GM12878 (cell line): Measurements from ENCODE around the gene RCCD1. TPM values are rescaled to one million over a fixed set of nuclear protein-coding genes. Genes with fewer than 3 reads are reported as not detected.

Experiments used
- ATAC-seq: fragments of 200-7000 bp; cut with Tn5 transposase; 3 replicates; pipeline ENCODE4 v1.9.1; 2020; ENCODE audit warnings: mild to moderate bottlenecking, moderate library complexity
- BruUV-seq: library from RNA; stranded (reverse); fragments of 400-500 nt; replicated peaks from 2 replicates; lab custom pipeline; 2021; lab: Mats Ljungman, UMichigan
- CTCF ChIA-PET: fragments of 300-600 bp; sonication (Branson Sonifier 250); formaldehyde crosslinking; extraction: SDS; loops from one replicate; lab custom pipeline; 2021; ENCODE audit warnings: inconsistent platforms; lab: Yijun Ruan, JAX
- POLR2A ChIA-PET: fragments of 350-600 bp; formaldehyde crosslinking; extraction: SDS; loops from one replicate; lab custom pipeline; 2021; ENCODE audit warnings: inconsistent platforms; lab: Charles Lee
- RAD21 ChIA-PET: fragments of 300-600 bp; sonication (Branson Sonifier 250); formaldehyde crosslinking; loops from one replicate; lab custom pipeline; 2023; ENCODE audit warnings: antibody characterized with exemption; ENCODE audit not compliant: unreplicated experiment; lab: Charles Lee
- SMC1A ChIA-PET: fragments of 300-600 bp; sonication (Branson Sonifier 250); formaldehyde crosslinking; loops from one replicate; lab custom pipeline; 2023; ENCODE audit not compliant: unreplicated experiment, uncharacterized antibody; lab: Charles Lee
- DNase-seq: peaks from one replicate; pipeline ENCODE4 v3.0.0-alpha.2; 2011; ENCODE audit warnings: low read depth, low spot score
- FAIRE-seq: peaks from 3 replicates; lab custom pipeline; 2011; peaks lifted over from hg19 to GRCh38; lab: Jason Lieb, UNC
- H2AFZ ChIP-seq: 2 replicates; pipeline ENCODE4 v1.6.0; 2011; ENCODE audit warnings: low read depth, low read length, control low read depth; ENCODE audit not compliant: control insufficient read depth
- H3K27ac ChIP-seq: 2 replicates; pipeline ENCODE4 v1.5.1; 2011; ENCODE audit warnings: control low read depth; ENCODE audit not compliant: control insufficient read depth, insufficient read depth
- H3K27me3 ChIP-seq, 2 experiments: replicated peaks in 1 of 2; 2 replicates each; pipeline versions ENCODE4 v1.6.0 to v1.6.1; 2011; ENCODE audit warnings: low read length in 1 of 2; ENCODE audit not compliant: control insufficient read depth in 2 of 2, insufficient read depth in 2 of 2
- H3K36me3 ChIP-seq, 2 experiments: 2 replicates each; pipeline ENCODE4 v1.5.1; 2011; ENCODE audit warnings: low read length in 1 of 2; ENCODE audit not compliant: control insufficient read depth in 2 of 2, insufficient read depth in 2 of 2
- H3K4me1 ChIP-seq: 2 replicates; pipeline ENCODE4 v1.6.1; 2011; ENCODE audit warnings: mild to moderate bottlenecking, low read length, moderate library complexity, mixed read lengths; ENCODE audit not compliant: control insufficient read depth, insufficient read depth
- H3K4me2 ChIP-seq: 2 replicates; pipeline ENCODE4 v1.6.0; 2011; ENCODE audit warnings: control low read depth; ENCODE audit not compliant: control insufficient read depth, insufficient read depth
- H3K4me3 ChIP-seq: fragments of 200-600 bp; sonication (generic); 2 replicates; pipeline ENCODE4 v1.5.1; 2016
- H3K79me2 ChIP-seq: 2 replicates; pipeline ENCODE4 v1.6.0; 2011; ENCODE audit warnings: low read length; ENCODE audit not compliant: control insufficient read depth, insufficient read depth
- H3K9ac ChIP-seq: 2 replicates; pipeline ENCODE4 v1.8.0; 2011; ENCODE audit warnings: low read length, control low read depth, mixed read lengths; ENCODE audit not compliant: control insufficient read depth, insufficient read depth
- H3K9me3 ChIP-seq: replicated peaks from 3 replicates; pipeline ENCODE4 v1.5.1; 2011; ENCODE audit warnings: mild to moderate bottlenecking, low read length; ENCODE audit not compliant: control insufficient read depth, insufficient read depth
- H4K20me1 ChIP-seq: 2 replicates; pipeline ENCODE4 v1.6.0; 2011; ENCODE audit not compliant: control insufficient read depth, insufficient read depth
- JUNB ChIP-seq: IDR thresholded peaks from 2 replicates; pipeline ENCODE4 v1.6.1; 2016; ENCODE audit warnings: antibody characterized with exemption, mild to moderate bottlenecking
- KAT2A ChIP-seq: conservative IDR thresholded peaks from 2 replicates; pipeline ENCODE4 v1.6.1; 2011; ENCODE audit warnings: low read depth, low read length; ENCODE audit not compliant: control insufficient read depth
- KLF5 ChIP-seq: fragments of 450-650 bp; IDR thresholded peaks from 2 replicates; pipeline ENCODE4 v1.6.1; 2014; ENCODE audit warnings: mild to moderate bottlenecking; ENCODE audit not compliant: partially characterized antibody
- LARP7 ChIP-seq: fragments of 450-650 bp; IDR thresholded peaks from 2 replicates; pipeline ENCODE4 v1.6.1; 2017; ENCODE audit warnings: mild to moderate bottlenecking
- NR2F1 ChIP-seq: fragments of 450-650 bp; conservative IDR thresholded peaks from 2 replicates; pipeline ENCODE4 v1.6.1; 2017; ENCODE audit warnings: mild to moderate bottlenecking
- RBBP5 ChIP-seq: fragments of 200-600 bp; sonication (generic); conservative IDR thresholded peaks from 2 replicates; pipeline ENCODE4 v1.6.1; 2016
- RCOR1 ChIP-seq: conservative IDR thresholded peaks from 2 replicates; pipeline ENCODE4 v1.6.1; 2012; ENCODE audit warnings: low read depth, low read length, improper control_type of control experiment
- SREBF1 ChIP-seq: IDR thresholded peaks from 2 replicates; pipeline ENCODE4 v1.6.1; 2012; ENCODE audit warnings: mild to moderate bottlenecking, low read length
- ZZZ3 ChIP-seq: IDR thresholded peaks from 2 replicates; pipeline ENCODE4 v1.6.1; 2011; ENCODE audit warnings: low read depth; ENCODE audit not compliant: control insufficient read depth, insufficient read length
- WGBS: methylation state at CpG from one replicate; pipeline ENCODE4 v1.1.6; 2016; ENCODE audit warnings: low lambda C conversion rate; ENCODE audit not compliant: insufficient replicate concordance, insufficient coverage; ENCODE audit errors: missing lambda C conversion rate; 5-methylcytosine and 5-hydroxymethylcytosine counted together
- in situ Hi-C: fragments of 300-500 bp; cut with MboI; formaldehyde crosslinking; loops from 9 replicates; pipeline ENCODE4 v1.14.3; 2018; ENCODE audit warnings: mixed read lengths
- intact Hi-C: fragments of 100-400 bp; cut with micrococcal nuclease; formaldehyde crosslinking; loops from one replicate; pipeline ENCODE4 v1.14.2; 2022; ENCODE audit not compliant: unreplicated experiment
- polyA plus RNA-seq, 11 experiments: library from polyadenylated mRNA; depleted of rRNA in 4 of 11; unstranded in 6 of 11; stranded (reverse) in 5 of 11; fragments of >200 nt; fragmentation: Nextera tagmentation in 4 of 11; fragmentation: Illumina TruSeq in 1 of 11; extraction: Ambion mirVana in 4 of 11; extraction: Trizol in 1 of 11; gene quantifications; 1 replicate in 1 of 11; 2 replicates in 10 of 11; pipeline versions ENCODE4 v1.2.1 to v1.2.3, GENCODE V29; 2011 to 2016; ENCODE audit warnings: inconsistent platforms in 2 of 11, missing spikeins in 2 of 11, low read depth in 1 of 11
- total RNA-seq, 4 experiments: library from RNA; depleted of rRNA in 3 of 4; stranded (reverse); fragments of >200 nt in 3 of 4; fragmentation: Illumina TruSeq in 1 of 4; extraction: Trizol in 1 of 4; gene quantifications; 2 replicates each; pipeline versions ENCODE4 v1.2.1 to v1.2.3, GENCODE V29; 2013 to 2021
- TF ChIP-seq, protein P1 (sequence below): fragments of 450-650 bp; IDR thresholded peaks from 2 replicates; pipeline ENCODE4 v1.6.1; 2016; ENCODE audit warnings: mild to moderate bottlenecking
- TF ChIP-seq, protein P2 (sequence below): fragments of 150-350 bp; IDR thresholded peaks from 2 replicates; pipeline ENCODE4 v1.6.1; 2016; ENCODE audit warnings: low read depth, low read length
- TF ChIP-seq, protein P3 (sequence below): fragments of 450-650 bp; IDR thresholded peaks from 2 replicates; pipeline ENCODE4 v1.6.1; 2017; ENCODE audit warnings: mild to moderate bottlenecking, low read depth, inconsistent platforms; ENCODE audit not compliant: poor library complexity, severe bottlenecking
- TF ChIP-seq, protein P4 (sequence below): IDR thresholded peaks from 2 replicates; pipeline ENCODE4 v1.6.1; 2011; ENCODE audit warnings: mild to moderate bottlenecking, low read depth, low read length, moderate library complexity; ENCODE audit not compliant: insufficient replicate concordance
- TF ChIP-seq, protein P5 (sequence below), 3 experiments: IDR thresholded peaks in 2 of 3; conservative IDR thresholded peaks in 1 of 3; 2 replicates each; pipeline ENCODE4 v1.5.1; 2011; ENCODE audit warnings: low read depth in 3 of 3, low read length in 3 of 3, mild to moderate bottlenecking in 3 of 3, control low read depth in 2 of 3, moderate library complexity in 2 of 3, inconsistent platforms in 1 of 3, mixed read lengths in 1 of 3; ENCODE audit not compliant: control insufficient read depth in 2 of 3, insufficient read depth in 1 of 3; ENCODE audit errors: extremely low read depth in 1 of 3

Gene RCCD1
- total and polyA plus RNA-seq, 10 of the 15 experiments (the other 5 are each of a cell fraction or from before 2014, with no cell fraction given), result 5.2 to 30.4 (median 20.9) TPM

DNA sequence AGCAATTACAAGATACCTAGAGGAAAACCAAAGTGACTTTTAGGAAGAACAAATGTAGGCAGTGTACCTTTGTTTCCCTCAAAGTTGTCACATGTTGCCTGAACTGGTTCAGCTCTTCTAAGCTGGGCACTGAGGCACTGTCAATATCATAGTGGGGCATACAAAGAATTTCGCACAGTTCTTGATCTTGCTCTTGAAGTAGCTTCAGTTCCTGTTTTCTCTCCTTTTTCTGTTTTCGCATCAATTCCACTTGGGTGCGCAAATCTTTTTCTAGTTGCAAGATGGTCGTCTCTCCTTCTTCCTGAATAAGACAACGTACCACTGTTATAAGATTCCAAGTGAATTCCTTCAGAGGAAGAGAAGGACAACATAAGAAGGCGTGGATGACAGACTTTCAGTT, 27.0 kb downstream of the RCCD1 start:
- peak; percentile 92 for FAIRE-seq
- H4K20me1 ChIP-seq, result no peaks in the 10 kb centered on the region
- no peaks in the 10 kb centered on the region for H3K27me3 ChIP-seq
- intact Hi-C loops, result loop anchor here (10.0 kb wide), 1 partner anchor 293 kb away; no protein-coding TSS in a partner anchor
- H3K4me1 ChIP-seq, result peaks cover 23% of the 10 kb centered on the region
- H3K36me3 ChIP-seq, result peaks cover 25 to 34% of the 10 kb centered on the region in 2 experiments
- no peaks in the 10 kb centered on the region for H3K9me3 ChIP-seq
- peaks cover 34% of the 10 kb centered on the region for H3K79me2 ChIP-seq
- H2AFZ ChIP-seq, result peak overlapping the region; percentile 73
- SMC1A ChIA-PET, result interaction anchor here (0.7 to 3.0 kb wide), 8 partner anchors 8 to 290 kb away, joined by 3 to 14 read pairs (median 4); partner anchors contain the start of gene RCCD1
- in situ Hi-C loops, result loop anchor here (25.0 kb wide), 1 partner anchor 2006 kb away; no protein-coding TSS in a partner anchor
- CTCF ChIA-PET, result interaction anchor here (1.0 to 2.3 kb wide), 13 partner anchors 8 to 290 kb away, joined by 3 to 16 read pairs (median 6); partner anchors contain the start of gene VPS33B
- RAD21 ChIA-PET, result interaction anchor here (1.0 to 2.6 kb wide), 3 partner anchors 40 to 290 kb away, joined by 3 to 8 read pairs (median 6); partner anchors contain the start of gene VPS33B
- ATAC-seq, result peak; percentile 94
- peak overlapping the region; percentile 73 for H3K4me2 ChIP-seq
- H3K9ac ChIP-seq, result no peak overlapping the region
- 7% methylated on average over 6 of the region's 6 CpGs for WGBS
- DNase-seq, result peak; percentile 53
- POLR2A ChIA-PET, result interaction anchor here (0.8 to 1.0 kb wide), 2 partner anchors 12 to 13 kb away, joined by 3 read pairs; no protein-coding TSS in a partner anchor
- no peak overlapping the region for H3K4me3 ChIP-seq
- H3K27ac ChIP-seq, result peak overlapping the region; percentile 79
- BruUV-seq, result no TSS peak
- TF ChIP-seq RCOR1, result no peak
- TF ChIP-seq RBBP5, result no peak
- TF ChIP-seq SREBF1, result no peak
- no peak for TF ChIP-seq ZZZ3
- TF ChIP-seq LARP7, result no peak
- TF ChIP-seq, protein P1, sequence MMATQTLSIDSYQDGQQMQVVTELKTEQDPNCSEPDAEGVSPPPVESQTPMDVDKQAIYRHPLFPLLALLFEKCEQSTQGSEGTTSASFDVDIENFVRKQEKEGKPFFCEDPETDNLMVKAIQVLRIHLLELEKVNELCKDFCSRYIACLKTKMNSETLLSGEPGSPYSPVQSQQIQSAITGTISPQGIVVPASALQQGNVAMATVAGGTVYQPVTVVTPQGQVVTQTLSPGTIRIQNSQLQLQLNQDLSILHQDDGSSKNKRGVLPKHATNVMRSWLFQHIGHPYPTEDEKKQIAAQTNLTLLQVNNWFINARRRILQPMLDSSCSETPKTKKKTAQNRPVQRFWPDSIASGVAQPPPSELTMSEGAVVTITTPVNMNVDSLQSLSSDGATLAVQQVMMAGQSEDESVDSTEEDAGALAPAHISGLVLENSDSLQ, result peak; percentile 61
- no peak for TF ChIP-seq KLF5
- no peak for TF ChIP-seq KAT2A
- TF ChIP-seq, protein P2, sequence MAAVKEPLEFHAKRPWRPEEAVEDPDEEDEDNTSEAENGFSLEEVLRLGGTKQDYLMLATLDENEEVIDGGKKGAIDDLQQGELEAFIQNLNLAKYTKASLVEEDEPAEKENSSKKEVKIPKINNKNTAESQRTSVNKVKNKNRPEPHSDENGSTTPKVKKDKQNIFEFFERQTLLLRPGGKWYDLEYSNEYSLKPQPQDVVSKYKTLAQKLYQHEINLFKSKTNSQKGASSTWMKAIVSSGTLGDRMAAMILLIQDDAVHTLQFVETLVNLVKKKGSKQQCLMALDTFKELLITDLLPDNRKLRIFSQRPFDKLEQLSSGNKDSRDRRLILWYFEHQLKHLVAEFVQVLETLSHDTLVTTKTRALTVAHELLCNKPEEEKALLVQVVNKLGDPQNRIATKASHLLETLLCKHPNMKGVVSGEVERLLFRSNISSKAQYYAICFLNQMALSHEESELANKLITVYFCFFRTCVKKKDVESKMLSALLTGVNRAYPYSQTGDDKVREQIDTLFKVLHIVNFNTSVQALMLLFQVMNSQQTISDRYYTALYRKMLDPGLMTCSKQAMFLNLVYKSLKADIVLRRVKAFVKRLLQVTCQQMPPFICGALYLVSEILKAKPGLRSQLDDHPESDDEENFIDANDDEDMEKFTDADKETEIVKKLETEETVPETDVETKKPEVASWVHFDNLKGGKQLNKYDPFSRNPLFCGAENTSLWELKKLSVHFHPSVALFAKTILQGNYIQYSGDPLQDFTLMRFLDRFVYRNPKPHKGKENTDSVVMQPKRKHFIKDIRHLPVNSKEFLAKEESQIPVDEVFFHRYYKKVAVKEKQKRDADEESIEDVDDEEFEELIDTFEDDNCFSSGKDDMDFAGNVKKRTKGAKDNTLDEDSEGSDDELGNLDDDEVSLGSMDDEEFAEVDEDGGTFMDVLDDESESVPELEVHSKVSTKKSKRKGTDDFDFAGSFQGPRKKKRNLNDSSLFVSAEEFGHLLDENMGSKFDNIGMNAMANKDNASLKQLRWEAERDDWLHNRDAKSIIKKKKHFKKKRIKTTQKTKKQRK, result no peak
- no peak for TF ChIP-seq NR2F1
- no peak for TF ChIP-seq JUNB
- TF ChIP-seq, protein P3, sequence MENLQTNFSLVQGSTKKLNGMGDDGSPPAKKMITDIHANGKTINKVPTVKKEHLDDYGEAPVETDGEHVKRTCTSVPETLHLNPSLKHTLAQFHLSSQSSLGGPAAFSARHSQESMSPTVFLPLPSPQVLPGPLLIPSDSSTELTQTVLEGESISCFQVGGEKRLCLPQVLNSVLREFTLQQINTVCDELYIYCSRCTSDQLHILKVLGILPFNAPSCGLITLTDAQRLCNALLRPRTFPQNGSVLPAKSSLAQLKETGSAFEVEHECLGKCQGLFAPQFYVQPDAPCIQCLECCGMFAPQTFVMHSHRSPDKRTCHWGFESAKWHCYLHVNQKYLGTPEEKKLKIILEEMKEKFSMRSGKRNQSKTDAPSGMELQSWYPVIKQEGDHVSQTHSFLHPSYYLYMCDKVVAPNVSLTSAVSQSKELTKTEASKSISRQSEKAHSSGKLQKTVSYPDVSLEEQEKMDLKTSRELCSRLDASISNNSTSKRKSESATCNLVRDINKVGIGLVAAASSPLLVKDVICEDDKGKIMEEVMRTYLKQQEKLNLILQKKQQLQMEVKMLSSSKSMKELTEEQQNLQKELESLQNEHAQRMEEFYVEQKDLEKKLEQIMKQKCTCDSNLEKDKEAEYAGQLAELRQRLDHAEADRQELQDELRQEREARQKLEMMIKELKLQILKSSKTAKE, result no peak
- TF ChIP-seq, protein P4, sequence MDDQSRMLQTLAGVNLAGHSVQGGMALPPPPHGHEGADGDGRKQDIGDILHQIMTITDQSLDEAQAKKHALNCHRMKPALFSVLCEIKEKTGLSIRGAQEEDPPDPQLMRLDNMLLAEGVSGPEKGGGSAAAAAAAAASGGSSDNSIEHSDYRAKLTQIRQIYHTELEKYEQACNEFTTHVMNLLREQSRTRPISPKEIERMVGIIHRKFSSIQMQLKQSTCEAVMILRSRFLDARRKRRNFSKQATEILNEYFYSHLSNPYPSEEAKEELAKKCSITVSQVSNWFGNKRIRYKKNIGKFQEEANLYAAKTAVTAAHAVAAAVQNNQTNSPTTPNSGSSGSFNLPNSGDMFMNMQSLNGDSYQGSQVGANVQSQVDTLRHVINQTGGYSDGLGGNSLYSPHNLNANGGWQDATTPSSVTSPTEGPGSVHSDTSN, result no peak
- TF ChIP-seq, protein P5, sequence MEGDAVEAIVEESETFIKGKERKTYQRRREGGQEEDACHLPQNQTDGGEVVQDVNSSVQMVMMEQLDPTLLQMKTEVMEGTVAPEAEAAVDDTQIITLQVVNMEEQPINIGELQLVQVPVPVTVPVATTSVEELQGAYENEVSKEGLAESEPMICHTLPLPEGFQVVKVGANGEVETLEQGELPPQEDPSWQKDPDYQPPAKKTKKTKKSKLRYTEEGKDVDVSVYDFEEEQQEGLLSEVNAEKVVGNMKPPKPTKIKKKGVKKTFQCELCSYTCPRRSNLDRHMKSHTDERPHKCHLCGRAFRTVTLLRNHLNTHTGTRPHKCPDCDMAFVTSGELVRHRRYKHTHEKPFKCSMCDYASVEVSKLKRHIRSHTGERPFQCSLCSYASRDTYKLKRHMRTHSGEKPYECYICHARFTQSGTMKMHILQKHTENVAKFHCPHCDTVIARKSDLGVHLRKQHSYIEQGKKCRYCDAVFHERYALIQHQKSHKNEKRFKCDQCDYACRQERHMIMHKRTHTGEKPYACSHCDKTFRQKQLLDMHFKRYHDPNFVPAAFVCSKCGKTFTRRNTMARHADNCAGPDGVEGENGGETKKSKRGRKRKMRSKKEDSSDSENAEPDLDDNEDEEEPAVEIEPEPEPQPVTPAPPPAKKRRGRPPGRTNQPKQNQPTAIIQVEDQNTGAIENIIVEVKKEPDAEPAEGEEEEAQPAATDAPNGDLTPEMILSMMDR (IDR thresholded peaks at IDR 0.05 in 2 of 3, conservative IDR thresholded peaks at IDR 0.05 in 1 of 3; ENCODE audit: control insufficient read depth in 2 of 3, extremely low read depth in 1 of 3, insufficient read depth in 1 of 3, low read depth in 3 of 3, low read length in 3 of 3), result peak in 2 of 3 experiments; percentile 7 to 25; a peak in 2 of 6 replicates
